HuH-7.5 (cell line): ENCODE results near the gene COMMD8.

ENCODE experiments used
- DNase-seq: peaks from one replicate; pipeline ENCODE4 v3.0.0; 2011; ENCODE audit warnings: low spot score

COMMD8 gene

GRCh38 chr4:47471591-47471990, 8.1 kb upstream of the COMMD8 start:
- no peak for DNase-seq

- no peak for DNase-seq
Observed at GRCh38 chr4:47471064-47471463, 7.6 kb upstream of the COMMD8 start.

- DNase-seq: no peak
Observed at GRCh38 chr4:47469951-47470350, 6.4 kb upstream of the COMMD8 start.

GRCh38 chr4:47468706-47469365, 5.3 kb upstream of the COMMD8 start:
- DNase-seq: no peak

- no peak for DNase-seq
Observed at GRCh38 chr4:47466056-47466785, 2.7 kb upstream of the COMMD8 start.

- DNase-seq: no peak
Observed at GRCh38 chr4:47465004-47465403, 1.5 kb upstream of the COMMD8 start.

GRCh38 chr4:47462799-47463234, 685 bp downstream of the COMMD8 start:
- no peak for DNase-seq

GRCh38 chr4:47451657-47452056, 11.8 kb downstream of the COMMD8 start:
- DNase-seq: no peak

- DNase-seq: no peak
Observed at GRCh38 chr4:47444031-47444430, 19.5 kb downstream of the COMMD8 start.

GRCh38 chr4:47442980-47443379, 20.5 kb downstream of the COMMD8 start:
- DNase-seq: no peak

GRCh38 chr4:47434931-47435330, 28.6 kb downstream of the COMMD8 start:
- no peak for DNase-seq

GRCh38 chr4:47432749-47433148, 30.8 kb downstream of the COMMD8 start:
- no peak for DNase-seq

GRCh38 chr4:47427935-47428334, 35.6 kb downstream of the COMMD8 start:
- DNase-seq: no peak

GRCh38 chr4:47425628-47426027, 37.9 kb downstream of the COMMD8 start:
- no peak for DNase-seq

- peak; percentile 6 for DNase-seq
Observed at GRCh38 chr4:47419296-47419695, 44.2 kb downstream of the COMMD8 start.

GRCh38 chr4:47418147-47418546, 45.4 kb downstream of the COMMD8 start:
- DNase-seq: no peak

- DNase-seq: no peak
Observed at GRCh38 chr4:47415719-47416118, 47.8 kb downstream of the COMMD8 start.

- DNase-seq: no peak
Observed at GRCh38 chr4:47413521-47413920, 50.0 kb downstream of the COMMD8 start.

GRCh38 chr4:47410271-47410670, 53.2 kb downstream of the COMMD8 start:
- DNase-seq: no peak

GRCh38 chr4:47406408-47406807, 57.1 kb downstream of the COMMD8 start:
- no peak for DNase-seq
